KMS-11 (cell line): ENCODE data around the gene SRGAP1.

Source experiments
- H2AFZ ChIP-seq: fragments of 200-600 bp; sonication (generic); 2 replicates; pipeline ENCODE4 v1.6.1; 2016; ENCODE audit warnings: antibody characterized with exemption, mixed run types, low read depth
- H3K27ac ChIP-seq: fragments of 200-600 bp; sonication (generic); 2 replicates; pipeline ENCODE4 v1.6.1; 2016; ENCODE audit warnings: mild to moderate bottlenecking, mixed run types
- H3K27me3 ChIP-seq: fragments of 200-600 bp; sonication (generic); 2 replicates; pipeline ENCODE4 v1.6.1; 2017; ENCODE audit warnings: mild to moderate bottlenecking, low read depth, mixed run types, moderate library complexity; ENCODE audit not compliant: insufficient read depth
- H3K36me3 ChIP-seq: fragments of 200-600 bp; sonication (generic); 2 replicates; pipeline ENCODE4 v1.6.1; 2017; ENCODE audit warnings: mild to moderate bottlenecking, mixed run types; ENCODE audit not compliant: insufficient read depth
- H3K4me1 ChIP-seq: fragments of 200-600 bp; sonication (generic); 2 replicates; pipeline ENCODE4 v1.6.1; 2016; ENCODE audit warnings: mild to moderate bottlenecking, low read depth, mixed run types; ENCODE audit not compliant: poor library complexity, severe bottlenecking
- H3K4me2 ChIP-seq: fragments of 200-600 bp; sonication (generic); 2 replicates; pipeline ENCODE4 v1.7.0; 2016; ENCODE audit warnings: mild to moderate bottlenecking, mixed run types
- H3K4me3 ChIP-seq: fragments of 200-600 bp; sonication (generic); IDR thresholded peaks from 2 replicates; pipeline ENCODE4 v1.6.1; 2017; ENCODE audit warnings: low read depth, low read length, mixed read lengths; ENCODE audit not compliant: insufficient read depth
- H3K79me2 ChIP-seq: fragments of 200-600 bp; sonication (generic); 2 replicates; pipeline ENCODE4 v1.6.1; 2016; ENCODE audit warnings: low read depth, mixed run types; ENCODE audit not compliant: insufficient read depth
- H3K9ac ChIP-seq: fragments of 200-600 bp; sonication (generic); 2 replicates; pipeline ENCODE4 v1.6.1; 2016; ENCODE audit warnings: mild to moderate bottlenecking, mixed run types
- H4K20me1 ChIP-seq: fragments of 200-600 bp; sonication (generic); 2 replicates; pipeline ENCODE4 v1.6.1; 2016; ENCODE audit warnings: mild to moderate bottlenecking, mixed run types; ENCODE audit not compliant: insufficient read depth
- CTCF ChIP-seq: fragments of 200-600 bp; sonication (generic); conservative IDR thresholded peaks from 2 replicates; pipeline ENCODE4 v1.6.1; 2017; ENCODE audit warnings: low read depth, mild to moderate bottlenecking, antibody characterized with exemption, low read length, moderate library complexity, mixed read lengths

The SRGAP1 gene

GRCh38 chr12:63899396-63899795 lies 54.9 kb downstream of the SRGAP1 start:
- Histone ChIP-seq H3K4me2 (no peak overlapping the region), H3K79me2 (no peaks in the 10 kb centered on the region), H3K27me3 (no peaks in the 10 kb centered on the region), H3K4me1 (no peaks in the 10 kb centered on the region), H4K20me1 (no peaks in the 10 kb centered on the region), H3K36me3 (no peaks in the 10 kb centered on the region), H3K9ac (no peak overlapping the region), H3K27ac (no peak overlapping the region), H3K4me3 (no peak overlapping the region), H2AFZ (no peak overlapping the region)
- no peak for TF ChIP-seq CTCF

GRCh38 chr12:63900922-63901793 lies 56.7 kb downstream of the SRGAP1 start:
- no peak overlapping the region for H3K4me2 ChIP-seq
- TF ChIP-seq CTCF: no peak
- no peaks in the 10 kb centered on the region for H3K4me1 ChIP-seq
- no peak overlapping the region for H2AFZ ChIP-seq
- H3K79me2 ChIP-seq: no peaks in the 10 kb centered on the region
- H3K36me3 ChIP-seq: no peaks in the 10 kb centered on the region
- no peak overlapping the region for H3K4me3 ChIP-seq
- no peak overlapping the region for H3K9ac ChIP-seq
- no peaks in the 10 kb centered on the region for H4K20me1 ChIP-seq
- no peak overlapping the region for H3K27ac ChIP-seq
- H3K27me3 ChIP-seq: no peaks in the 10 kb centered on the region

- Histone ChIP-seq H3K79me2 (no peaks in the 10 kb centered on the region), H3K9ac (no peak overlapping the region), H3K36me3 (no peaks in the 10 kb centered on the region), H3K4me1 (no peaks in the 10 kb centered on the region), H2AFZ (no peak overlapping the region), H3K27me3 (no peaks in the 10 kb centered on the region), H3K4me2 (no peak overlapping the region), H4K20me1 (no peaks in the 10 kb centered on the region), H3K4me3 (no peak overlapping the region), H3K27ac (no peak overlapping the region)
- no peak for TF ChIP-seq CTCF
Observed at GRCh38 chr12:63904653-63905052, 60.2 kb downstream of the SRGAP1 start.

- Histone ChIP-seq H3K9ac (no peak overlapping the region), H3K4me2 (no peak overlapping the region), H3K79me2 (no peaks in the 10 kb centered on the region), H3K36me3 (no peaks in the 10 kb centered on the region), H3K27ac (no peak overlapping the region), H4K20me1 (no peaks in the 10 kb centered on the region), H3K27me3 (no peaks in the 10 kb centered on the region), H2AFZ (no peak overlapping the region), H3K4me3 (no peak overlapping the region), H3K4me1 (no peaks in the 10 kb centered on the region)
- TF ChIP-seq CTCF: no peak
Observed at GRCh38 chr12:63905544-63905943, 61.0 kb downstream of the SRGAP1 start.
